Rectal smooth muscle tissue (tissue), 1 donor: Measurements from ENCODE around the gene ODF2L.

ENCODE experiments used
- H3K27ac ChIP-seq: one replicate; pipeline ENCODE4 v1.7.0; 2013; ENCODE audit warnings: low read depth, low read length, inconsistent platforms
- H3K27me3 ChIP-seq: one replicate; pipeline ENCODE4 v1.7.0; 2013; ENCODE audit warnings: low read length; ENCODE audit not compliant: control insufficient read depth, insufficient read depth
- H3K36me3 ChIP-seq: one replicate; pipeline ENCODE4 v1.7.0; 2013; ENCODE audit warnings: low read length; ENCODE audit not compliant: control insufficient read depth, insufficient read depth
- H3K4me1 ChIP-seq: one replicate; pipeline ENCODE4 v1.7.0; 2013; ENCODE audit warnings: low read length; ENCODE audit not compliant: control insufficient read depth, insufficient read depth
- H3K4me3 ChIP-seq: one replicate; pipeline ENCODE4 v1.7.0; 2013; ENCODE audit warnings: low read length
- H3K9ac ChIP-seq: one replicate; pipeline ENCODE4 v1.7.0; 2013; ENCODE audit warnings: low read length

Gene ODF2L

DNA sequence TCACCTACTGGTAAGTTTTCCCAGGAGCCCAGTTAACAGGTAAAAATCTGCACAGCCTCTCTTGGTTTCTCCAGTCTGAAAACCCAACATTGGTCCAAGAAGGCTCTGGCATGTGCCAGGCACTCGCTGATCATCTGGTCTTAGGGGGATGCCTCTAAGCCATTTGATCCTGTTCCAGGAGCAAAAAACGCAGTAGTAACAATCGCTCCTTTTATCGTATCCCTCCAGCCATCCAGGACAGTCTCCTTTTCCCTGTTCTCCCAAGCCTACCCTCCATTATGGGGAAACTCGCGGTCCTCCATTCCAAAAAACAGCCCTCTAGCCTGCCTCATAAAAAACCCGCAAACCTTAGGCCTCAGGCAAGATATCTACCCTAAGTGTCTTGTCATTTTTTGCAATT lies 56.2 kb downstream of the ODF2L start:
- H3K9ac ChIP-seq = no peak overlapping the region
- H3K36me3 ChIP-seq = no peaks in the 10 kb centered on the region
- H3K4me1 ChIP-seq = no peaks in the 10 kb centered on the region
- no peak overlapping the region for H3K4me3 ChIP-seq
- no peaks in the 10 kb centered on the region for H3K27me3 ChIP-seq
- H3K27ac ChIP-seq = no peak overlapping the region

DNA sequence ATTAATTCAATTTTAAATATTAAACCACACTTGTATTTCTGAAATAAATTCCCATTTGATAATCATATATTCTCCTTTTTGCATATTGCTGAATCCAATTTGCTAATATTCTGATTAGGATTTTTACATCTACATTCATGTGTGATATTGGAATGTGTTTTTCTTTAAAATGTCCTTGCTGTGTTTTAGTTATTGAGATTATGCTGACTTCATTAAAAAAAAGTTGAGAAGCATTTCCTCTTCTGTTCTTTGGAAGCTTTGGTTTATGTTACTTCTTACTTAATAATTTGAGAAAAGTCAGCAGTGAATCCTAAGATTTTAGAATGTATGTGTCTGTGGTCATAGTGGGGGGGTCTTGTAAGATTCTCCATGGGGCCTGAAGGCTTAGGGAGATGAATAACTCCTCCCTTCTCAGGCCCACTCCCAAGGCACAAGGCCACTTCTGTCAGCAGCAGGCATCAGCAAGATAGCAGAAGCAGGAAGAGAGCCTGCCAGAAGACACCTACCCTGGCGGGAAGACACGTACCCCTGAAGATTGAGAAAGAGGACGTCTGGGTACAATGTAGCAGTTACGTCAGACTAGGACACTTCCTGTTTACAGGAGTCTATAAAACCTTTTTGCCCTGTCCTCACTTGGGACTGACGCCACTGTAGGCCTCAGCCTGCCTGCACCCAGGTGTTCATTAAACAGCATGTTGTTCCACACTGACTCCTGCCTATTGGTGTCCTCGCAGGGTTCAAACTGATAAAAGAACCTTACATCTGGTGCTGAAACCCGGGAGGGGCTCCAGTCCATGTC lies 56.9 kb downstream of the ODF2L start:
- H3K4me3 ChIP-seq = no peak overlapping the region
- H3K9ac ChIP-seq = no peak overlapping the region
- no peak overlapping the region for H3K27ac ChIP-seq
- no peaks in the 10 kb centered on the region for H3K36me3 ChIP-seq
- no peaks in the 10 kb centered on the region for H3K4me1 ChIP-seq
- no peaks in the 10 kb centered on the region for H3K27me3 ChIP-seq

DNA sequence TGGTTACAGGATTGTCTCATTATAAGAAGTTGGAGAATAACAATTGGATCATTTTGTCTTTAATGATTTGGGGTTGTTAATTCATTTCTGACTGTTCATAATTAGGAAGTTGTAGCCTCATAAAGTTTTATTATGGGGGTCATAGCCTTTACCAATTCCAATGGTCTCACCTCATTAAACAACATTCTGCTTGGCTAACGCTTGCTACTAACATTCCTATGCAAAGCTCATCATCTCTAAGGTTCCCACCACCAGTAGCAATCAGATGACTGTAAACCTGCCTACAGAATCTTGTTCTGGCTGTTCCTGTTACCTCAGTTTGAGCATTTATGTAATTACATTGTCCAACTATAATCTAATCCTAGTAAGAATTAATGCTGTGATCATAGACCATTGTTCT lies 60.2 kb downstream of the ODF2L start:
- H3K4me3 ChIP-seq = no peak overlapping the region
- no peaks in the 10 kb centered on the region for H3K4me1 ChIP-seq
- no peak overlapping the region for H3K27ac ChIP-seq
- H3K36me3 ChIP-seq = no peaks in the 10 kb centered on the region
- H3K27me3 ChIP-seq = no peaks in the 10 kb centered on the region
- no peak overlapping the region for H3K9ac ChIP-seq

DNA sequence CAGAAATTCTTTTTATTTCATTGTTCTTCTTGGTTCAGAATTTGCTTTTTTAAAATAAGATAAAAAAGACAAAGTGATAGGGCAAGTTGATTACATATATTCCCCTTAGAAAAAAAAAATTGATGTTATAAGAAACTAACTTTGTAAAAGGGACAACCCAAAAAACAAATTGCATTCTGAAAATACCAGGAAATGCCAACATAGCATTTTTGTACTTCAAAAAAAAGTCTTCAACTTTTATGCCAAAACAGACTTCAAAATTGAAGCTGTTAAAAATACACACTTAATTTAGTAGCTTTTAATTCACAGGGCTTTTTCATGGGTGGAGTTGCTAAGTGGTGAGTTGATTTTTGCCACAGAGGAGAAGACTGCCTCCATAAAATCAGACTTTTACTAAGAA lies 70.9 kb downstream of the ODF2L start:
- Histone ChIP-seq H3K27ac (no peak overlapping the region), H3K36me3 (no peaks in the 10 kb centered on the region), H3K4me1 (no peaks in the 10 kb centered on the region), H3K9ac (no peak overlapping the region), H3K27me3 (no peaks in the 10 kb centered on the region), H3K4me3 (no peak overlapping the region)

DNA sequence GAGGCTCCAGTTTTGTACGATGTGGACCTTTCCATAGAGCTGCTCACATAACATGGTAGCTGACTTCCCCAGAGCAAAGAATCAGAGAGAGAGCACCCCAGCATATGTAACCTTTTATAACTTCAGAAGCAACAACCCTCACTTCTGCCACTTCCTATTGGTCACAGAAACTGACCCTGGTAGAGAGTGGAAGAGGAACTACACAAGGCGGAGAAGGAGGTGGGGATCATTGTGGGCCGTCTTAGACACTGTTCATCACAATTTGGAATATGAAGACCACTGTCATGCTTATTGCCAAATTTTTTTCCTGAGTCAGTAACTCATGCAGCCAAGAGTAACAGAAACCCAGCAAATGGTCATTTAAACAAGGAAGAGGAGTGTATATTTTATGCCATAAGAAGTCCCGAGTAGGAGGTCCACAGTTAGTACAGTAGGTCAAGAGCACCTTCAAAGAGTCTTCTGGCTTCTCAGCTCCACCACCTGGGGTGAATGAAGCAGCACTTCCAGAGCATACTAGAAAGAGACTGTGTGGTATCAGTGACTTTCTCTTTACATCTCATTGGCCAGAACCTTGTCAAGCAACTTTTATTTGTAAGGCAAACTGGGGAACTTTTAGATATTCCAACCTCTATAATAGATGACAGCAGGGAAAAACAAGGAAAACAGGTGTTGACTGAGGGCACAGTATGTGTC lies 71.8 kb downstream of the ODF2L start:
- Histone ChIP-seq H3K9ac (no peak overlapping the region), H3K4me1 (no peaks in the 10 kb centered on the region), H3K4me3 (no peak overlapping the region), H3K36me3 (no peaks in the 10 kb centered on the region), H3K27me3 (no peaks in the 10 kb centered on the region), H3K27ac (no peak overlapping the region)

DNA sequence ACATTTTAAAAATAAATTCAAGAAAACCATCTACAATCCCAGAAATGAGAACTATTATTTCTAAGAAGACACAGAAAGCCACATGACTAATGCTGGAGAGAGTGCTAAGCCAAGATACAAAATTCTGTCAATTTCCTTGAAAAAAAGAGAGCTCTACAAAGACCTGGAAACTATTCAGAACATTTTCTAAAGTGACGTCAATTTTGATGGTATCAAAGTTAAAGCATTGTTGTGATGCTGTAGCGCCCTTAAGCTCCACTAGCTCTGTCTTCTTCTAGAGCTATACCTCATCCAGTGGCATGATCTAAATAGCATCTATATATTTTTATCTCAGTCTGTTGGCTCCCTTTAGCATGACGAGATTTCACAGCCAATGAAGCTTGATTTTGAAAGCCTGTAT lies 73.9 kb downstream of the ODF2L start:
- H3K27ac ChIP-seq = no peak overlapping the region

DNA sequence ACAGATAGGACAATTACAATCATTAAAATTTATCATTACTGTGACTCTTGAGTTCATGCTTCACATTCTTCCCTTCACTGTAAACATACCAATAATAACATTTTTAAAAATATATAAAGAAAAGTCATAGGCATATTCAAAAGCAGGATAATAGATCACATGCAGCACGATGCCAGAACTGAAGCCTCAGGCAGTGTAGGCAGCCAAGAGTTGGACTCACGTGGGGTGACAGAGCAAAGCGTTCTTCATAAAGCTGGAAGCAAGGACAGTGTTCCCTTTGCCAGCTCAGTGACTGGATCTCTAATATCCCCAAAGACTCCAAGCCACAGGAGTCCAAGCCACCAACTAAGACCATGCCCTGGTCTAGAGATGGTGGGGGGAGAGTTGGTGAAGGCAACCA lies 77.7 kb downstream of the ODF2L start:
- Histone ChIP-seq H3K4me1 (no peaks in the 10 kb centered on the region), H3K9ac (no peak overlapping the region), H3K27ac (no peak overlapping the region), H3K27me3 (no peaks in the 10 kb centered on the region), H3K4me3 (no peak overlapping the region), H3K36me3 (no peaks in the 10 kb centered on the region)

More for the DNA sequence above, 73.9 kb downstream of the ODF2L start:
- no peak overlapping the region for H3K4me3 ChIP-seq
- no peaks in the 10 kb centered on the region for H3K27me3 ChIP-seq
- H3K36me3 ChIP-seq = no peaks in the 10 kb centered on the region
- H3K9ac ChIP-seq = no peak overlapping the region
- H3K4me1 ChIP-seq = no peaks in the 10 kb centered on the region

DNA sequence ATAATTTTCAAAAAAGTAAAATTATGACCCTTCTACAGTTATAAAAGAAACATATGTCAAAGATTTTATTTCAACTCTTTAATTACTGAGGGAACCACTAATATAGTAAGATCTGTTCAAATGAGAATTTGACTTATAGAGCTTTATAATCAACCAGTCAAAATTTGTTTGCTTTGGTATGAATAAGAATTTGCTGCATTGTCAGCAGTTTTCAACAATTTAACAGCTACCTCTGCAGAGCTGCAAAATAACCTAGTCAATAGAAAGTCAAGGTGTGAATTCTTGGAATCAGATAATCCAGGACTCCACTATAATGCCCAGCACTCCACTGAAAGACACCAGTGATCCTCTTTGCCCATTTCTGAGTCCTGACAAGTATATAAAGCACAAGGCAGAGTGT lies 78.2 kb downstream of the ODF2L start:
- H3K27ac ChIP-seq = no peak overlapping the region
- H3K9ac ChIP-seq = no peak overlapping the region
- no peak overlapping the region for H3K4me3 ChIP-seq
- H3K36me3 ChIP-seq = no peaks in the 10 kb centered on the region
- H3K4me1 ChIP-seq = no peaks in the 10 kb centered on the region
- H3K27me3 ChIP-seq = no peaks in the 10 kb centered on the region

DNA sequence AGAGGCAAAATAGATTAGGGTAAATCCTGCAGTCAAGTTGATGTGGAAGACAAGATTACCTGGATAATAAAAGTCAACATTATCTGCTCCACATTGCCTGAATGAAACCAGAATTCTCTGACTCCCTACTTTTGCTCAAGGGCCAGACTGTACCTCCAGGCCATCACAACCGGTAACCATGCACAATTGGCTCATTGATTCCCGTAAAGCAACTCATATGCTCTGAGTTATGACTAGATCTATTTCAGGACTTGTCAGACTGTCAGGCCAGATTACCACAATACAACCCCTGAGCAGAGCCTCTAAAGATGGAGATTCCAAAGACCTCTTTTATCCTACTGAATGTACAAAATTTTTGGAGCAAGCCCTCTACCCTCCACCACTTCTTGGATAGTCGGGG lies 90.4 kb downstream of the ODF2L start:
- Histone ChIP-seq H3K27me3 (no peaks in the 10 kb centered on the region), H3K4me1 (no peaks in the 10 kb centered on the region), H3K27ac (no peak overlapping the region)

DNA sequence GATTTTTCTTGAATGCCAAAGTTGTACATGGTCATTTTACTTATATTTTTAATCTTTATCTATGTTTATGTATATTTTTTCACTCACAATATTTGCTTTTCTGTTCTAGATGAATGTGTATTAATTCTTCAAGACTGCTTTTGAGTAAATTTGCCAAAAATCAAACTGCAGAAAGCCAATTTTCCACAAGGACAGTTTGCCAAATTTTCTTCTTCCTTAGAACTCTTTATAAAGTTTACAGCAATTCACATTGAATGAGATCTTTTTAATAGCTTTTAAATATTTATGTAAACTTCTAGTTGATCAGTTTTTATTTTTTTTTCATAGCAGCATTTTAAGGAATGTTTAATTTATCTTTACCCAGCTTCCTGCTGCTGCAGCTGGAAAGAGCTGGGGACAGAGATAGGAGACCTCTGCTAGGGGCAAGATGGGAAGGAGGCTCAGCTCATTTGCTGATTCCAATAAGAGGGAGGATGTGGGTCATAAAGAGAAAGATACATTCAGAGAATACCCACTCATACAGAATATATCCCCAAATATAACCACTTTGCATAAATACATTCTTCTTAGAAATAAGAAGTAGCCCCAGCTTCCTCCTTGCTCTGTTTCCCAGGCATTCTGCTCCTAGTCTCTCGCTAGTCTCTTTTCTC lies 93.0 kb downstream of the ODF2L start:
- no peak overlapping the region for H3K4me3 ChIP-seq

More for the DNA sequence above, 90.4 kb downstream of the ODF2L start:
- H3K9ac ChIP-seq = no peak overlapping the region
- no peaks in the 10 kb centered on the region for H3K36me3 ChIP-seq
- no peak overlapping the region for H3K4me3 ChIP-seq

More for the DNA sequence above, 93.0 kb downstream of the ODF2L start:
- Histone ChIP-seq H3K4me1 (no peaks in the 10 kb centered on the region), H3K36me3 (no peaks in the 10 kb centered on the region), H3K27ac (no peak overlapping the region), H3K27me3 (no peaks in the 10 kb centered on the region), H3K9ac (no peak overlapping the region)
